Hematopoietic multipotent progenitor cell (in vitro differentiated cells): ENCODE results near the gene CFAP45. TPM values are rescaled to one million over a fixed set of nuclear protein-coding genes. Genes with fewer than 3 reads are reported as not detected.
A peak's percentile ranks its signal among the peaks of the same experiment; 100 is the strongest.

ENCODE experiments used
- DNase-seq, 3 donors: peaks; one replicate each; pipeline ENCODE4 v3.0.0-alpha.2; 2011 to 2015; ENCODE audit warnings: low read depth in 2 of 3, low spot score in 2 of 3
- total RNA-seq: library from RNA; depleted of rRNA; stranded (reverse); fragments of >200 nt; gene quantifications from one replicate; pipeline ENCODE4 v1.2.3, GENCODE V29; 2012

The CFAP45 gene
- total RNA-seq, 1 donor: 0.81 TPM

DNA sequence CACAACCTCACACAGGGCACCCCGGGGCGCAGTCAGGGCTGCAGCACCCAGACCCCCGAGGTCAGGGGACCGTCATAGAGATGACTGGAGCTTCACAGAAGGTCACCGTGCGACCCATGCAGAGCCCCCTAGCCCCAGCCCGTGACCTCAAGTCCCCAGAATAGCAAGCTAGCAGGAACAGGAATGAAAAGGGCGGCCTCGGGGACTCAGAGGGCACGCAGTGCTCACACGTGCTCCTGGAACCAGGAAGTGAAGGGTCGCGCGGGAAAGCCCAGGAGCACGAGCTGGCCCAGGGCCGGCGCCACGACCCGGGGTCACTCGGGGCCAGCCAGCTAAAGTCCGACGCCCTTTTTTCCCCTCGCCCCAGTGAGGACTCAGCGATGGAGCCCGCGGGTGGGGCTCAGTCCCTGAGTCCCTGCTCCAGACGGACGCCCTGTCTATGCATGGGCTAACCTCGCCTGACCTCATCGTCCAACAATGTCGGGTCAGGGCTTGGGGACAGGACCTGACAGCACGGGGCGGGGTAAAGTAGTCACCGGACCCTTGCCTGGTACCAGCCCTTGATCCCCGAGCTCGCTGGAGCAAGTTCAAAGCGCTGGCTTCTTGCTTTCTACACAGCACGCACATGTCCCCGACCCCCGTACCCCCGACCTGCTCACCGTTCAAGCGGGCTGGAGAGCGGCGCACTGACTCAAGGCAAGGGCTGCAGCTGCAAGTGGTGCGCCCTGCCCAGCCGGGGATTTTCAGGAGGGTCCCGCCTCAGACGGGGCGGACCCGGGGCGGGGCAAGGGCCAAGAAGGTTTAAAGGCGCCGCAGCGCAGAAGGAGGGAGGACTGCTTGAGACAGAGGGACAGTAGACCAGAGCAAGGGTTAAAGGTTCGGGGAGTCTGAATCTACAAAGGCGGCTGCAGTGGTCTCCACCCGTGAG, 25.1 kb upstream of the CFAP45 start, which contains the start of gene TAGLN2:
TSS of gene TAGLN2 (minus strand) at position 717 of the 928 bp plus-strand sequence. CDS start 4,998 bp downstream, outside the sequence.
- DNase-seq: peak; percentile 84 to 92 (median 89)

DNA sequence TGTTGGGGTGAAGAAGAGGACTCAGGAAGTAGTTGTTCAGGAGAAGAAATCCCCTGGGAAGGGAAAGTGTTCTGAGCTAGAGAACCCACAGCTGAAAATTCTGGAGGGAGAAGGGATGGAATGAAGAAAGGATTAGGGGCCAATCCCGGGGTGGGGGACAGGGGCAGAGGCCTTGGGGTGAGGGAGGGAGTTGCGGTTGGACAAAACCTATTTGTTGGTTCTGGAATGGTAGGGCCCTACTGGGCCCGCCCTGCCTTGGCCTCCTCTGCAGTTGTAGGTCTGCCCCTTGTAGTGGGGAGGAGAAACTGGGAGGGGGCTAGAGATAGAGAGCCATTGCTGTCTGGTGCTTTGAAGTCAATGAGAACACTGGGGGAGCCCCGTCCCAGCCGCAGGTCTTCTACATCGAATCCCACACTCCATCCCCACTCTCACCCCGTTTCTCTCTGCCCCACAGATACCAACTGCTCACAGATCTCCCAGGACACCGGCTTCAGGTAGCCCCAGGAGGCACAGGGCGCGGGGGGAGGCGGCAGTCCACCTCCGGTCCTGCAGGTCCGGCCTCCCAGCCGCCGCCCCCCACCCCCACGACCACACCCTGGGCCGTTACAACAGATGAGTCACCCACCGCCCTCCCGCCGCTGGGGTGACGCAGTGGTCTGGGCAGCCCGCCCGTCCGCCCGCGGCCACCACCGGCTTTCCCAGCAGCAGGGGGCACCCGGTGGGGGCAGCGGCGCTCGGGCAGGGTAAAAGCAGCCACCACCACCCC, 24.2 kb upstream of the CFAP45 start:
- peak; percentile 55 to 81 (median 78) for DNase-seq

DNA sequence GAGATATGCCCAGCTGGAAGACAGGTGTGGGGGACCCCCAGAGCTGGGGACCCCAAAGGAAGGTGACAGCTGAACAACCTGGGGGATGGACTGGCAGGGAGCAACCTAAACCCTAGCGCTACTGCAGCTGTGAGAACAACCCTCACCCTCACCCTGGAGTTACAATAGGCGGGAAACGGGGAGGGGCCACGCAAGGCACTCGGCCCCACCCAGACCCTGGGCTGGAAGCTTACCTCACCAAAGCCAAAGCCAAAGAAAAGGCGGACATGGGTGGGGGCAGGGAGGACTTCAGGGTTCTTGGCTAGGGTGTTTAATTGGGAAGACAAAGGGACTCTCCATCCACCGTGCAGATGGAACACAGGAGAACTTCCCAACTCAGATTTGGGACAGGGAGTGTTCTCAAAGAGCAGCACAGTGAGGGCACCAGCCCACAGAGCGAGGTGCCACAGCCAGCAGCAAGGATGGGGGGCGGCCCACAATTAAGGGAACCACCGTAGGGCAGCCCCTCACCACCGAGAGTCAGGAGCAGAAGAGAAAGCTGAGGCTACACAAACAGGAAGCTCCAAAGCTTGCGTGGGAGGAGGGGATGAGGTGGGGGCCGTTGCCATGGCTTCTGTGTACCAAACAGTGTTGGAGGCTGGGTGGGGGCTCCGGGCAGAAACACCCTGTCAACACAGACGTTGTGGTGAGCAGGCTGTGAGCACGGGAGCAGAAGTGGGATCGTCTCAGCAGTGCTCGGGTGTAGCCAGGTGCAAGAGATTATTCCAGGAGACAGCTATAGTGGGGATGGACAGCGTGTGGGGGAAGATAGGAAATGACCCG, 23.4 kb upstream of the CFAP45 start:
- peak; percentile 81 to 98 (median 96) for DNase-seq

DNA sequence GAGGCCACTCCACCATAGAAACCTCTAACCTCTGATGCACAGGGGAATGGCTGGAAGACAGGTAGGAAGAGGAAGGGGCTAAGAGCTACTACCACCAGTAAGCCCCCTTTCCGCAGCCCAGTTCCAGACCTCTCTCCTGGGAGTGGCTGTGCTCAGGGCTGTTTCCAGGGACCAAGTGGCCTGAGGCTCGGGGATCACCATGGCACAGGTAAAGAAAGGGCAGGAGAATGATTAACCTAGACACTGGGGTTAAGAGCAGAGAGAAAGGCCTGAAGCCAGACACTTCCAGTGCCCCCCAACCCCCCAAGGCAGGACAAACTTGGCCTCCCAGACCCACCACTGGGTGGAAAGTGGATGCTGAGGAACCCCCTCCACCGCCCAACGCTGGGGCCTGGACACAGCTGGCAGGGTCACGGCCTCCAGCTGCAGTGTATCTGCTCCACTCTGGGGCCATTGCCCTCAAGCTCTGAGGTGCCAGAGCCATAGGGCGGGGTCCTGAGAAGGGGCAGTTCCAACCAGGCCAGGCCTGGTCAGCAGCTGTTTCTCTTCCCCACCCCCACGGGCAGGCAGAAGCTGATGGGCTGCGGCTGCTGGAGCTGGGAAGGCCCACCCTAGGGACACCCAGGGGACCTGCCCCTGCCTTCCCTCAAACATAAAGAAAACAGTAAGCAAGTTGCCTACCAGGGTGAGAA, 22.7 kb upstream of the CFAP45 start:
- DNase-seq: no peak

DNA sequence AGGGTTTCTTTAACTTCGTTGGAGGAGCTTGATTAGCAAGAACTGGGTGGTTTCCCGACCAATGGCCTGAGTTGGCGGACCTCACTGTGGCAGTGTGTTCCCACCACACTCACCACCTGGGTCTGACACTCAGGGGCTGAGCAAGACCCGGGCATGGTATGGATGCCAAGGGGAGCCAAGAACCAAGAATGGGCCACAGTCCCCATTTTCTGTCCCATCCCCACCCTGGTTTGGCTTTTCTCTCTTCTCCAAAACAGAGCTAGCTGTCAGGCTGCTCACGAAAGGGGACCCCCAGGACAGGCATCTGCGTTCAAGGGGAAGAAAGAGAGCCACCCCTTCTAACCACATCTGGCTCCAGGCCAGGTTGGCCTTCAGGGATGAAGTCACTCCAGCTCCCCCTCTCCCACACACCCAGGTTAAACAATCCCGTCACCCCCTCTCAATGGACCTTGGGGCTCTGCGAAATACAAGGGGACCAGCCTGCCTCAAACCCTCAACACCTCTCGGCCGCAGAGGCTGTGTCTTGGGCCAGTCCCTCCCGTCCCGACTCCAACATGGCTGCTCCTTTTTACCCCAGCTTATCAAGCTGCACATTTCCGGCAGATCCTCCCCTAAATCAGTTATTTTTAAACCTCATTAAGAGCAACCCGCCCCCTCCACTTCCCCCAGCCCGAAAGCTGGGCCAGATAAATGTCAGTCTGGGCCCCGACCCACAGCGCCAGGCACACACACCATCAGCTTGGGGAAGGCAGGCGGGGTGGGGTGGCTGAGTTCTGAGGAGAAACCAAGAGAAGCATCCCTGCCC, 21.9 kb upstream of the CFAP45 start:
- DNase-seq: peak in 2 of 3 donors; percentile 82 to 90

DNA sequence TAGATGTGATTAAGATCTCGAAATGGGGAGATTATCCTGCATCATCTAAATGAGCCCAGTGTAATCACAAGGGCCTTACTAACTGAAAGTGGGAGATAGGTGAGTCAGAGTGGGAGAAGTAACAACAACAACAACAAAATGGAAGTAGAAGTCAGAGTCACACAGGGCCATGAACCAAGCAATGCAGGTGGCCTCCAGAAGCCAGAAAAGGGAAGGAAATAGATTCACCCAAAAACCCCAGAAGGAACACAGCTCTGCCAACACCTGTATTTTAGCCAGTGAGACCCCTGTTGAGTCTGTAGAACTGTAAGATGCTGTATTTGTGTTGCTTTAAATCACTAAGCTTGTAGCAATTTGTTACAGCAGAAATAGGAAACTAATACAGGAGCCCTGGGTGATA, 21.3 kb upstream of the CFAP45 start:
- DNase-seq: peak in 2 of 3 donors; percentile 76 to 81

DNA sequence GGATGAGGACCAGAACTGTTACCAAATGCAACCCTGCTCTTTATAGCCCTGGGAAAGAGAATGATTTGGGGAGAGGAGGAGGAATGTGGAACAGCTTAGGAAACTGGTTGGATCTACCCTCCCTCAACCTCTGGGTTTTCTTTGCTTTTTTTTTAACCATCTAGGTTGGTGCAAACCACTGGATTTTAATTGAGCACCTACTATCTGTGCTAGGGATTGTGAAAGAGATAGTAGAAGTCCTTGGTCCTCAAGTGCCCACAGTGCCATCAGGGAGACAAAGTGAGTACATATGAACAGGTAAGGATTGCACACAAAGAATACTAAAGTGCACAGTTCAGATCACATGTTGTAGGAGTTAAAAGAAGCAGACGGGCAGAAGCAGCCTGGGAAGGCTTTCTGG, 20.7 kb upstream of the CFAP45 start:
- DNase-seq: no peak

DNA sequence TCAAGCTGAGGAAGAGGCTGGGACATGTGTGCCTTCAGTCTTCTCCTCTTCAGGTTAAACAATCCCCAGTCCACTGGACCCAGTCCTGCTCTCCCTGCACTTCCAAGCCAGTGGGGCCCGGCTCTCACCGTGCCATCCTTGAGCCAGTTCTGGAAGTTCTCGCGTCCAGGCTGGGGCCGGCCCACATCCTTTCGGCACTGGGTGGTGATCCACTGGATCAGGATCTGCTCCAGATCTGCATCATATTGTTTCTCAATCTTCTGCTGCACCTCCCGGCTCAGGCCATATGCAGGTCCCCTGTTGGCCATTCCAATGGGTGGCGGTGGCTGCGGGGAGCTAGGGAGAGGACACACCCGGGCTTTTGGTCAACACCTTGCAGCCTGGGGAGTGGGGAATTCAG, 20.2 kb upstream of the CFAP45 start:
- DNase-seq: no peak

DNA sequence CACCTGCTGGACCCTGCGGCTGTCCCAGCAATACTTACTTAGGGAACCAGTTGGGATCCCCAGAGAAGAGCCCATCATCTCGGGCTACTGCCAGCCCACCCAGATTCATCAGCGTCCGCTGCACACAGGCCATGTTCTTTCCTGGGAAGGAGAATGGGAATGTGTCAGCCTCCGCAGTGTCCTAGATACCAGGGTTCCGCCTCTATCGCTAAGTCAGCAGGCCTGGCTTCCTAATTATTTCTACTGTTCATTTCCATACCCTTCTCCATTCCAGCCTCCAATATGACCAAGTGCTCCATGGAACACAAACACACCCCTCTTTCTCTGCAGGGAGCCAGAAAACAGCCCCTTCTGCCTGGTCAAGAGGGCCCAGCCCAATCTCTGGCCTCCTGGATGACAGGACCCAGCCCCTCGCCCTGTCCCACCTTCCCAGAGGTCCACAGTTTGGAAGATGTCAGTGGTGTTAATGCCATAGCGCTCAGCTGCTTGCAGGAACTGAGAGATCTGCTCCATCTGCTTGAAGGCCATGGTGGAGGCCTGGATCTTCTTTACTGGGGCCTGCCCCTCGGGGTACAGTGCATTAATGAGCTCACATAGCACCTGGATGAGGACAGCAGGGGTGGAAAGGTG, 19.4 kb upstream of the CFAP45 start:
- no peak for DNase-seq

DNA sequence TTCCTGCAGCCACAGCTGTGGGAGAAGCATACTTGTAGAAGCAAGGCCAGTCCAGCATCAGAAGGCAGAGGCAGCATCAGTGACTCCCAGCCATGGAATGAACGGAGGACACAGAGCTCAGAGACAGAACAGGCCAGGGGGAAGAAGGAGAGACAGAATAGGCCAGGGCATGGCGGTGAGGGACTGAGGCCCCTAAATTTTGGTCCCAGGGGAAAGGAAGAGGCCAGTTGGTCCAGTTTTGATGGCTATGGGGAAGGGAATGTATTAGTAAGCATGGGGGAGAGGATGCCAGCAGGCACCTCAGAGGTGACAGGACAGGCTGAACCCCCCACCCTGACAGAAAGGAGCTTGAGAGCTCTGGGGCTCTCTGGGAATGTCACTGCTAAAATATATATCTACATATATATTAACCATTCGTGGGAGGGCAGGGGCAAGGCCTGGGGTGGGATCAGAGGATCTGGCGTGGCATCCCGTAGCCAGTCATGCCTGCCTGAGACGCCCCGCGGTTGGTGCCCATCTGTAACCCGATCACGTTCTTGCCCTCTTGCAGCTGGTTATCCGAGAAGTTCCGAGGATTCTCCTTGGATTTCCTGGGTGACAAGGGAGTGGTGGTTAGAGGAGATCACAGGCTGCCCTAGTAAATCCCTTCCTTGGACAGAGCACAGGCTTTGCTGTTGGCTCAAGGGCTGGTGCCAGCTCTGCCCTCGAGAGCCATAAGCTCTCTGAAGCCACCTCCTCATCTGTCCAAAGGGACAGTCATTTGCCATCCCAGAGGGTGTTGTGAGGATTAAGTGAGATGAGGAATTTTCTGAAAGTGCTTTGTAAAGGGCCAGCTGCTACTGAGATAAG, 18.6 kb upstream of the CFAP45 start:
- DNase-seq: no peak

DNA sequence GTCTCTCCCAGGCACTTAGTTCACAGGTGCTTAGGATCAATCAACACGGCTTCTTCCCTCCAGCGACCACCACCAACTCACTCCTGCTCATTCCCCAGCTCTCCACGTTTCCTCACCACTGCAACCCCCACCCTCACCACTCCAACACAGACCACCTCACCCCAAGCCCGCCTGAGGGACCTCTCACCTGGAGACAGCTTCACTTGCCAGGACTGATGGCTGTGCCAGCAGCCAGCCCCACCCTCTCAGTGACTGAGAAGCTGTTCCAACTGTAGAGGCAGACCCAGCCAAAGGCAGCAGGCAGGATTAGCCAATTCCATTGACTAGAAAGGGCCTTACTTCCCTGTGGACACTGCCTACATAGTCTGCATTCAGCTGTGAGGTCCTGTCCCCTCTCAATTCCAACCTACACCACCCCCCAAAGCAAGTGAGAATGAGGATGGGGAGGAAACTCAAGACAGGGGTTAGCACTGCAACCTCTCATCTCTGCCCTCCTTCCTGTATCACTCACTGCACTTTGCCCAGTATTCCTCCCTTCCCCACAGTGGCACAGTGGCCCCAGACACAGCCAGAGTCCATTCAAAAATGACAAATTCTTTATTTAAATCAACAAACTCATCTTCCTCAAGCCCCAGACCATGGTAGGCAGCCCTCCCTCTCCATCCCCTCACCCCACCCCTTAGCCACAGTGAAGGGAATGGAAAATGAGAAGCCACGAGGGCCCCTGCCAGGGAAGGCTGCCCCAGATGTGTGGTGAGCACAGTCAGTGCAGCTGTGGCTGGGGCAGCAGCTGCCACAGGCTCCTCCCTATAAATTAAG, 17.8 kb upstream of the CFAP45 start:
- peak in 1 of 3 donors; percentile 68 for DNase-seq

DNA sequence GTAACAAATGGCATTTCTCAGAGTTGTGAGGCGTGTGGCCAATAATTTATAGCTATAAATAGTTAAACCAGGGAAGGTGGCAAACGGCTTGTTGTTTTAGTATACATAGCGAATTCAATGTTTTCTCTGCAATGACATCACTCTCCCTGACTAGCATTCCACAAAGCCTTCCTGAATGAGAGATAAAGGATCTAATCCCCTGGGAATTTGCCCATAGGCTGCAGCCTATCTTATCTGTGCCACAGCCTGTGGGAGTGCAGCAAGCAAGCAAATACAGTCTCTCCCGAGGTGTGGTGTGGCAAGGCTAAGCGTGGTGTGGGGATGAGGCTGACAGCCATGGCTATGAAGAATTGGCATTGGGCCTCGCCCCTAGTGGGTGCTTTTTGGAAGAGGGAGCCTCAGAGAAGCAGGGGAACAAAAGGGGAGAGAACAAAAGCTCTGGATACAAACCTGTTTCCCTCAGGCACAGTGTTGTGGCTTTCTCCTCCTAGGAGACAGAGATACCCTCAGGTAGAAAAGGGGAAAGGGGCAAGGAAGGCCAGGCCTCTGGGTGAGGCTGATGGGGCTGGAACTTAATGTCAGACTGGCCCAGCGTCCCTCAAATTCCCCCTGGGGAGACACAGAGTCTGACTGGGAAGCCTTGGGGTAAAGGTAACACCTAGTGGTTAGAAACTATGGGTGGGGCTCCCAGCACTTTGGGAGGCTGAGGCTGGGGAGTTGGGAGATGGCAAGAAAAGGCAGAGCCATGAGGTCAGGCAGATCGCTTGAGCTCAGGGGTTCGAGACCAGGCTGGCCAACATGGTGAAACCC, 16.5 kb upstream of the CFAP45 start:
- no peak for DNase-seq

DNA sequence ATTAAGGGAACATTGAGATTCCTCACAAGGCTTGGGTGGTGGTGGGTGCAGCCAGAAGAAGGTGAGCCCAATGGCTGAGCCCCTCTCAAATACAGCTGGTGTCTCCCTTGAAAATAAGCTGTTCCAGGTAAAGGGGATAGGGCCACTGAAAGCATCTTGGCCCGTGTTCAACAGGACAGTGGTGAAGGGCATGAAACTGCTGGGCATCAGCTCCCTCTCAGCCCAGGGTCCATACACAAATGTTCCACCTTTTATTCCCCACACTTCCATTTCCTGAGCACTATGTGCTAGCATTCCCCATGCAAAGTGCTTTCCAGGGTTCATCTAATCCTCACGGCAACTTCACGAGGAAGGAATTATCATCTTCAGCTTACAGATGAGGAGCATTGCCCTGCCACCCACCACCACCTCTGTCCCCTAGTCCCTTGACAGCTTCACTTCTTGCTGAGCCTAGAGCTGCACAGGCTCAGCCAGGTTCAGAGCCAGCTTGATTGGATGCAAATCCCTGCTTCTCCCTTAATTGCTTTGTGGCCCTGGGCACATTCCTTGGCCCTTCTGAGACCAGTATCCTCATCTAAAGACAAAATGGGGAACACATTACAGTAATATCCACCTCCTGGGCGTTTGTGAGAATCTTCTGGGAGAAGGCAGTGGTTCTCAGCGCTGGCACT, 15.7 kb upstream of the CFAP45 start:
- DNase-seq: no peak

DNA sequence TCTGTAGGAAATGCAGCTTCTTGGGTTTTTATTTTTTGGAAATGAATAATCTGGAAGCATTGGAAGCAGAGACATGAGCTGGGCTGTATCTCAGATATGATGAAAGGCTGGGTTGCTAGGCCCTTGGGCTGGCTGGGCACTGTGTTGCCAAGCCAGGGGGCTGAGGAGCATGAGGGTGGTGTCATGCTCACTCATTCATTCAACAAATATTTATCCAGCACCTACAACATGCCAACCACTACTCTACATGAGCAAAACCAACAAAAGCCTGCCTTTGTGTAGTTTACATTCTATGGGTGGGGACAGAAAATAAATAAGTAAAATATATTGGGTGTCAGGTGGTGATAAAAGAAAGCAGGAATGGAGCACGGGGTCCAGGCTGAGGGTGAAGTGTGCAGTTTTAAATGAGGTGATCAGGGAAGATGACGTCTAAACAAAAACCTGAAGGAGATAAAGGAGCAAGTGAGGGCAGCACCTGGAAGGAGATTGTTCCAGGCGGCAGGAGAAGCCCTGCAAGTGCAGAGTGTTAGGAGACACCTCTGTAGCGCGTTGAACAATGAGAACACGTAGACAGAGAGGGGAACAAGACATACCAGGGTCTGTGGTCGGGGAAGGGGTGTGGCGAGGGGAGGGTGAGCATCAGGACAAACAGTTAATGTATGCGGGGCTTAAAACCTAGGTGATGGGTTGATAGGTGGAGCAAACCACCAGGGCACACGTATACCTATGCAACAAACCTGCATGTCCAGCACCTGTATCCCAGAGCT, 14.5 kb upstream of the CFAP45 start:
- DNase-seq: no peak
